ENCODE results near the gene NUAK2. TPM values are rescaled to one million over a fixed set of nuclear protein-coding genes. Genes with fewer than 3 reads are reported as not detected.

Gene NUAK2
- total RNA-seq, 3 donors from 2014 or later (not counting 1 experiment from before 2014, with no cell fraction given) = 17.3 to 21.7 (median 21.5) TPM

GRCh38 chr1:205275133-205275532 is 46.4 kb downstream of the NUAK2 start:
- DNase-seq (peak in 1 of 2 donors; percentile 74), ATAC-seq (no peak)
- Mint-ChIP-seq H3K27me3 (ENCODE audit: low read depth in 2 of 2) (peaks cover 0 to 7% of the 10 kb centered on the region in 2 donors), H3K36me3 (no peaks in the 10 kb centered on the region), H3K27ac (no peak overlapping the region), H3K4me1 (peaks cover 24 to 33% of the 10 kb centered on the region in 2 donors), H3K9me3 (no peaks in the 10 kb centered on the region), H3K4me3 (no peak overlapping the region)
- Histone ChIP-seq H3K27me3 (ENCODE audit: control insufficient read depth, insufficient read depth, low read length) (no peaks in the 10 kb centered on the region), H3K4me1 (ENCODE audit: control insufficient read depth, insufficient read depth, low read length) (peaks cover 53% of the 10 kb centered on the region), H3K36me3 (ENCODE audit: control insufficient read depth, insufficient read depth, low read length) (no peaks in the 10 kb centered on the region), H3K27ac (ENCODE audit: low read length) (no peak overlapping the region), H3K4me3 (ENCODE audit: low read length) (no peak overlapping the region), H3K9me3 (ENCODE audit: control insufficient read depth, insufficient read depth, low read length) (no peaks in the 10 kb centered on the region)
- intact Hi-C loops (cut with micrococcal nuclease) = loop anchor here (10.0 kb wide), 1 partner anchor 250 kb away; no protein-coding TSS in a partner anchor
- TF ChIP-seq CTCF (IDR thresholded peaks at IDR 0.05) = no peak
- WGBS (ENCODE audit: insufficient coverage) = 39% methylated on average over 3 of the region's 3 CpGs

- no peak overlapping the region for H3K27ac Mint-ChIP-seq
- intact Hi-C loops (cut with micrococcal nuclease) = loop anchor here (10.0 kb wide), 1 partner anchor 251 kb away; no protein-coding TSS in a partner anchor
These were observed 47.4 kb downstream of the NUAK2 start for GRCh38 chr1:205274041-205274691.

GRCh38 chr1:205273551-205273982 is 48.0 kb downstream of the NUAK2 start:
- intact Hi-C loops (cut with micrococcal nuclease) = loop anchor here (1.0 to 10.0 kb wide), 4 partner anchors 11 to 251 kb away; partner anchors contain the start of gene NUAK2
- H3K27ac ChIP-seq (ENCODE audit: low read length) = no peak overlapping the region
- H3K9me3 ChIP-seq (ENCODE audit: control insufficient read depth, insufficient read depth, low read length) = no peaks in the 10 kb centered on the region
- peak overlapping the region; percentile 37 for H3K4me3 Mint-ChIP-seq
- H3K4me1 ChIP-seq (ENCODE audit: control insufficient read depth, insufficient read depth, low read length) = peaks cover 37% of the 10 kb centered on the region
- H3K36me3 ChIP-seq (ENCODE audit: control insufficient read depth, insufficient read depth, low read length) = no peaks in the 10 kb centered on the region
- peak; percentile 99 for TF ChIP-seq CTCF (IDR thresholded peaks at IDR 0.05)
- H3K27ac Mint-ChIP-seq = no peak overlapping the region
- no peaks in the 10 kb centered on the region for H3K9me3 Mint-ChIP-seq
- no peaks in the 10 kb centered on the region for H3K36me3 Mint-ChIP-seq
- H3K4me3 ChIP-seq (ENCODE audit: low read length) = no peak overlapping the region
- peak; percentile 91 to 99 (median 98) for ATAC-seq
- peaks cover 0 to 6% of the 10 kb centered on the region in 2 donors for H3K27me3 Mint-ChIP-seq (ENCODE audit: low read depth in 2 of 2)
- peaks cover 14 to 18% of the 10 kb centered on the region in 2 donors for H3K4me1 Mint-ChIP-seq
- WGBS (ENCODE audit: insufficient coverage) = 13% methylated on average over 7 of the region's 7 CpGs
- peak; percentile 83 to 92 for DNase-seq
- H3K27me3 ChIP-seq (ENCODE audit: control insufficient read depth, insufficient read depth, low read length) = no peaks in the 10 kb centered on the region

More at GRCh38 chr1:205274041-205274691, 47.4 kb downstream of the NUAK2 start:
- Mint-ChIP-seq H3K4me3 (no peak overlapping the region), H3K9me3 (no peaks in the 10 kb centered on the region), H3K36me3 (no peaks in the 10 kb centered on the region), H3K4me1 (peaks cover 16 to 24% of the 10 kb centered on the region in 2 donors), H3K27me3 (ENCODE audit: low read depth in 2 of 2) (peaks cover 0 to 7% of the 10 kb centered on the region in 2 donors)
- H3K4me1 ChIP-seq (ENCODE audit: control insufficient read depth, insufficient read depth, low read length) = peaks cover 43% of the 10 kb centered on the region
- H3K27ac ChIP-seq (ENCODE audit: low read length) = no peak overlapping the region
- no peaks in the 10 kb centered on the region for H3K9me3 ChIP-seq (ENCODE audit: control insufficient read depth, insufficient read depth, low read length)
- H3K27me3 ChIP-seq (ENCODE audit: control insufficient read depth, insufficient read depth, low read length) = no peaks in the 10 kb centered on the region
- H3K36me3 ChIP-seq (ENCODE audit: control insufficient read depth, insufficient read depth, low read length) = no peaks in the 10 kb centered on the region
- DNase-seq (no peak), ATAC-seq (peak; percentile 4 to 21 (median 20))
- TF ChIP-seq CTCF (IDR thresholded peaks at IDR 0.05) = no peak
- 71% methylated on average over 8 of the region's 8 CpGs for WGBS (ENCODE audit: insufficient coverage)
- no peak overlapping the region for H3K4me3 ChIP-seq (ENCODE audit: low read length)

Data from natural killer cell (primary cell).